ENCODE results near the gene KRT2.
A peak's percentile ranks its signal among the peaks of the same experiment; 100 is the strongest.
"Not testable (repeated sequence)": the region's sequence is repeated elsewhere in the genome, so short reads cannot be mapped to it uniquely, and the experiment has no call there.

KRT2 gene

DNA sequence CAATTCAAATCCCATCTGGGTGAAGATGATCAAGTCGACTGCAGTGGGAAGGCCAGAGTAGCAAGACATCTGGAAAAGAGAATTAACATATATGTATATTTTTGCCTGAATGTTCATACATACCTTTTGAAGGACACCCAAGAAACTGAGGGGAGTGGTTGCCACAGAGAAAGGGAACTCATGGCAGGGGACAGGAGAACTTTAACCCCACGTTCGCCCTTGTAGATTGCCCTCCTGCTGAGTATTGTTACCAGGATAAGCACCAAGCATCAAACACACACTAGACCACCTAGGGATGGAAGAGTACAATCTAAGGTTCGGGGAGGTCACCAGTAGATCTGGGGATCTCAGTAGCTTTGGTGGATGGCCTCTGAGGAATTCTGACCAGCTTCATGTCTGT is 18.5 kb upstream of the KRT2 start:
- in situ Hi-C loops (cut with MboI; ENCODE audit: low pct_unique_long_range_greater_than_20kb, low sequenced_read_pairs), result no loop called here

DNA sequence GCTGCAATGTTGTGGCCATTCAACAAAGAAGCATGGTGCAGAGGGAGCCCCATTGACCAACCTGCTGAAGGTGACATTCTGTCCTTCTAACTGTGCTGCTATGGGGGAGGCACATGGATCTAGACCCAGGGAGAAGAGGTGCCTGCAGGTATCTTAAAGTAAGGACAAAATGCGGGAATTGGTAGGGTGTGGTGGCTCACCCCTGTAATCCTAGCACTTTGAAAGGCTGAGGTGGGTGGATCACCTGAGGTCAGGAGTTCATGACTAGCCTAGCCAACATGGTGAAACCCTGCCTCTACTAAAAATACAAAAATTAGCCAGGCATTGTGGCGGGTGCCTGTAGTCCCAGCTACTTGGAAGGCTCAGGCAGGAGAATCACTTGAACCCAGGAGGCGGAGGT is 17.9 kb upstream of the KRT2 start:
- DNase-seq; in situ Hi-C loops (cut with MboI; ENCODE audit: low pct_unique_long_range_greater_than_20kb, low sequenced_read_pairs): not testable (repeated sequence)

More for the DNA sequence above, 18.5 kb upstream of the KRT2 start:
- DNase-seq, result no peak

DNA sequence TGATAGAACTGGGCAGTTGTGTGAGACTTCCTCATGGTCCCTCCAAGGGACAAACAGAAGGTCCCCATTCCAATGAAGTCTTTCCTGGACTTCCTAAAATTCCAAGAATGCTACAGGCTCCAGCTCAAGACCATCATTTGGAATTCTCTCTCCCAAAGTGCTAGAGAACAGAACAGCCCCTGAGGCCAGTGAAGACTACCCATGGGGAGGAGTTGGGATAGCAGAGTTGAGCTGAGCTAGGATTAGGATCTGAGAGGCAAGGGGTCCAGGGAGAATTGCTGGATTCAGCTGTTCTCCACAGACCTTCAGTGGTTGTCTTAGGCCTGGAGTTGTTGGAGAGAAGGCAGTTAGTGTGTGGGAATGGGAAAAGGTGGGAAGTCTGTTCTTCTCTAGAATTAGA is 17.4 kb upstream of the KRT2 start:
- in situ Hi-C loops (cut with MboI; ENCODE audit: low pct_unique_long_range_greater_than_20kb, low sequenced_read_pairs), result no loop called here
- no peak for DNase-seq

DNA sequence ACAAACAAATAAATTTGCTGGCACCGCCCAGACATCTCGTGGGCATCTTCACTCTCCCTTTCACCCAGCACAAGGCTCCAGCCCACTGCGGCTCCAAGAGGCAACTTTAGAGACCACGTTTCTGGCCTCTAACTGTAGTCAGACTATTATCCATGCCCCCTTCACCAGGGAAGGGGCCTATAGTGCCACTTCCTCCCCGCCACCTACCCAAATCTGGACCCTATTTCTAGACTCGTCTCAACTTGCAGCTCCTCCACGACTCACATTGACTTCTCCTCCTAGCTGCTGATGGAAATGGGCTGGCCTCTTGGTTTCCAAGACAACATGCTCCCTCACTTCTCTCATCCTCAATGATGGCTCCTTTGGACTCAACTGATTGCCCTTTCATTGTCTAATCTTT is 15.9 kb upstream of the KRT2 start:
- DNase-seq, result no peak
- in situ Hi-C loops (cut with MboI; ENCODE audit: low pct_unique_long_range_greater_than_20kb, low sequenced_read_pairs), result no loop called here

DNA sequence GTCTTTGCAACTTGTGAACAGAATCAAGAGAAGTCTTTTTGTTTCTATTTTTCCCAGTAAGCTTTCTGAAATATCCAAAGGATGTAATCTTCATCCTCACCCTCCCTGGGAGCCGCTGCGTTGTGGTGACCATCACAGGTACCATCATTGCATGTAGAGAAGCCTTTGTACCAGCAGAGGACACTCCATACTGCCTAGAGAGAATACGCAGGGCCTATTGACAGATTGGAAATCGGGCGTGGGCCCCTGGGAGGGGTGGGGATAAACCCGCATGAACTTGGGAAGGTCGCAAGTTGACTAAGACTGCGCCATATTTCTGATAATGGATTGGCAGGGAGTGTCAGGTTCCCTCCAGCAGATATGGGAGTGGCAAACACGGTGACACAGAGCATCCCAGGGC is 15.5 kb upstream of the KRT2 start:
- no peak for DNase-seq
- in situ Hi-C loops (cut with MboI; ENCODE audit: low pct_unique_long_range_greater_than_20kb, low sequenced_read_pairs), result no loop called here

DNA sequence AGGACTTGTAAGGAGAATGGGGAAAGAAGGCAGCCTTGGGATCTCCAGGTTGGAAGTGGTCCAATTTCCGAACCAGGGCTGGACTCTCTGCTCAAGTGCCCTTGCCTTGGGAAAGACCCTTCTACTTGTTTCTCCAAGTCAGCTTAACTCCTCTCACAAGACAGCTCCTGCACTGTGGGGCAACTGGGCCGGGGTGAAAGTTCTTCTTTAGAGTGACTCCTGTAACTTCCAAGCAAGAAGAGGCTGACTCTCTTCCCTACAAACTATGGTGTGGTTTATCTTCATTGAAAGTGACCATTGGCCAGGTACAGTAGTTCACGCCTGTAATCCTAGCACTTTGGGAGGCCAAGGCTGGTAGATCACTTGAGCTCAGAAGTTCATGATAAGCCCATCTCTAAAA is 14.5 kb upstream of the KRT2 start:
- no peak for DNase-seq
- in situ Hi-C loops (cut with MboI; ENCODE audit: low pct_unique_long_range_greater_than_20kb, low sequenced_read_pairs), result no loop called here

DNA sequence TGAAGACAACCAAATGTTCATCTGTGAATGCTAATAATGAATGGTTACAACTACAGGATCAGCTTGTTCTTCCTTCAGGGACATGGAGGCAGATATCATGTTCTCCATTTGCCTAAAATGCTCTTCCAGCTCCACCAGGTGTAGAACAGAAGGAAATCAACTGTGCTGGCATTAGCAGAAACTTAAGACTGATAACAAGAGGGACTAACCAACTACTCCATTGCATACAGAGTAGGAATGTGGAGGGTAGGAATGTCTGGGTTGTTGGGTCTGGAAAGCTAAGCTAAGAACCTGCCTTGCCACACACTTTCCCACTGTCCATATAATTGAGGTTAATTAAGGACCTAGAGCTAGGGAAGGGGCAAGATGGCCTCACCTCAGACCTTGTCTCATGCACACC is 11.4 kb upstream of the KRT2 start:
- in situ Hi-C loops (cut with MboI; ENCODE audit: low pct_unique_long_range_greater_than_20kb, low sequenced_read_pairs), result no loop called here
- no peak for DNase-seq

DNA sequence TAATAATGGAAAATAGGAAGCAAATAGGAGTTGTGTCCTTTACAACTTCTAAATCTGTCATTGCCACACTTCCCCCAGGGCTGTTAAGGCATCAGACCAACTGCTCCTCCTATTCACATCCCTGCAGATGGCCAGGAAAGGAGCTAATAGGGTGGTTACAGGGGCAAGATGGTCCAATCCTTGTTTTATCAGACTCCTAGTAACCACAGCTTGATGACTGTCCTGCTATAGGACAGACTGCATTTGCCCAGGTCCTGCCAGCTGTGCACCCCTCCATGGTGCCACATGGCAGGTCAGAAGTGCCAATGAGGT is 10.9 kb upstream of the KRT2 start:
- DNase-seq, result peak; percentile 27
- in situ Hi-C loops (cut with MboI; ENCODE audit: low pct_unique_long_range_greater_than_20kb, low sequenced_read_pairs), result no loop called here

DNA sequence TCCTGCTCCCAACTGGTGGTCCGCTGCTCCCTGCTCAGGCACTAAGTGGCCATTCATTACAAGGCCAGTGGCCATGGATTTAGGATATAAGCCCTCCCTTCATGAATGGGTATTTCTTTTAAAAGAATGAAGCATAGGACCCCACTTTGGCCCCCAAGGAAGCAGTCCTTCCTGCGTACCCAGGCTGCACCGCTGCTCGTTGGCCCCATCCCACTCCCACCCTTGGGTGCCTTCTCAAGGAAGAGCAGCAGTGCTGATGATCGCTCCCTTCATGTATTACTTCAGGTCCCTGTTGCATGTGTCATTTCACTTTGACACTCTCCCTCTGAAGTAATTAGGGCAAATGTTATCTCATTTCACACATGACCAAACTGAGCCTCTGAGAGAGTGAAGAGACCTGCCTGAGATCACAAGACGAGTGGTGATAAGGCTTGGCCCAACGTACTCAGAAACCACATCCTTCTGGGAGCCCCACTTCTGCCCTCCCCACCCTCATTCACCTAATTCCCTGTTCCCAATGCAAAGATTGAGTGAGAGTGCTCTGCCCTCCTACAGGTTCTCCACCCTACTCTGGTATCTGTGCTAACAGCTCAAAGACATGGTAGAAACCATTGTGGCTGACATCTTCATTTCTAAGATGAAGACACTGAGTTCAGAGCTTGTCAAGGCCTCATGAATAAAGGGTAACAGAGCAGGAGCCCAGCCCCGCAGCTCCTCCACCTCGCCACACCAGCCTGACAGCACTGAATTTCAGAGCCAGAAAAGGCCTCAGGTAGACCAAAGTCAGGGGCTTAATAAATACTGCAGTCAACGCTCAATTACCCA is 10.3 kb upstream of the KRT2 start:
- in situ Hi-C loops (cut with MboI; ENCODE audit: low pct_unique_long_range_greater_than_20kb, low sequenced_read_pairs), result no loop called here

DNA sequence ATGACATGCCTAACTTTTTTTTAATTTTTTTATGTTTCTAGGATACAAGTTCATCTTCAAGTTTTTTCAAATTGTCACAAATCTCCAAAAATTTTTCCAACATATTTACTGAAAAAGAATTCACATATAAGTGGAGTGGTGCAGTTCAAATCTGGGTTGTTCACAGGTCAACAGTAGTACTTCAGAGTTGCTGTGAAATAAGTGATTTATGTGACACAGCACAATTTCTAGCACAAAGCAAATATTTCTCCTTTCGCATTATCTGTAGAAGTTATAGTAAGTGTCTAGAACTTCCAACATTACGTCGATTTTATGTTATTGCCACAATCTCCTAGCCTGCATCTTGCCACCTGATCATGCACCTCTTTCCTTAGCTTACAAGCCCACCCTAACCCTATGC is 9.7 kb upstream of the KRT2 start:
- in situ Hi-C loops (cut with MboI; ENCODE audit: low pct_unique_long_range_greater_than_20kb, low sequenced_read_pairs), result no loop called here
- DNase-seq, result no peak

More for the DNA sequence above, 10.3 kb upstream of the KRT2 start:
- peak; percentile 83 for DNase-seq

DNA sequence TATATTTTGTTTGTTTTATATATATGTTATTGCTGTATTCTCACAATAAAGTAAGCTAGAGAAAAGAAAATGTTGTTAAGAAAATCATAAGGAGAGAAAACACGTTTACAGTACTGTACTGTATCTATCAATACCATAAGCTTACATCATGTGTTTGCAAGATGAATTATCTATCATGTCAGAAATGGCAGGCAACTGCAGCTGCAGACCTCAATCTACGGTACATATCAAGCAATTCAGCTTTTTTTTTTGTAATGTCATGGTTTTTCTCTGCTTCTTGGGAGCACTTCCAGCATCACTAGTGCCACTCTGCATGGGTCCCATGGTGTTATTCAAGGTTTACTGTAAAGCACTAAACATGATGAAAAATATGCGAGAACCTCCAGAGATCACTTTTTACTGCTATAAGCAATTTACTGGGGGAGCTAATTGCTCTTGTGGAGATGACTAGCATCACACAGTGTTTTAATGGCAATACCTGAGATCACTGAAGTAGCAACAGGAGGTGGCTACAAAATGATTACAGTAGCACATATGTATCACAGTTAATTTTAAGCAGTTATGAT is 9.0 kb upstream of the KRT2 start:
- in situ Hi-C loops (cut with MboI; ENCODE audit: low pct_unique_long_range_greater_than_20kb, low sequenced_read_pairs), result no loop called here
- no peak for DNase-seq

DNA sequence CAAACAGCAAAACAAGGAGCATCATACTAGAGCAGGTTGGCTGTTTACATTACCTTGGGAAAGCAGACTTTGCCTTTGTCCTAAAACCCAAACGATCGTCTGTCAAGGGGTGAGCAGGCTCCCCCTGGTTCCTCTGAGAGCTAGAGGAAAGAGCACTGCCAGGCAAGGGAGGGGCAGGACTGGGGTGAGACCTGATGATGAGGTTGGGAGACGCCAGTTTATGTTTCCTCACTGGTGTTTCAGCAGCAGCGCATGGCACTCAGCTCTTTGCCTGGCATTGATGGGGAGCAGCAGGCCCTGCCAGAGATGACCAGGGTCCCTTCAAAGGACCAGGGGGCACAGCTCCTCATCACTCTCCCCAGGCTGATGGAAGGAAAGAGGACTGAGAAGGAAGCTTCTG is 7.9 kb upstream of the KRT2 start:
- in situ Hi-C loops (cut with MboI; ENCODE audit: low pct_unique_long_range_greater_than_20kb, low sequenced_read_pairs), result no loop called here
- no peak for DNase-seq

DNA sequence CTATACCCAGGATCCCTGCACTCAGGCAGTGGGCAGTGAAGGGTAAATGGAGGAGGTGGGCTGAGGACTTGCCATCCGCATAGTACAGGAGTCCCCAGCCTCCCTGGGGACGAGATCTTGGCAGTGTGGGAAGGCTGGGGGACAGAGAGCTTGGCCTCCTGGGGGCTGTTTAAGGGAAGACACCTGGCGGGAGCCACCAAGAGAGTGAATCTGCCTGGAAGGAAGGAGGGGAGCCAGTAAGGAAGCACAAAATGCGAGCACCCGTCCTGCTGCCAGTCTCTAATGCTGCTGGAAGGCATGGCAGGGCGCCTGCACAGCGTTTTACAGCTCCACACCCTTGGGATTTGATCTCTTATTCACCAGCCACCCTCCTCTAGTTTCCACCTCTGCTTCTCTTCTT is 7.4 kb upstream of the KRT2 start:
- in situ Hi-C loops (cut with MboI; ENCODE audit: low pct_unique_long_range_greater_than_20kb, low sequenced_read_pairs), result no loop called here
- DNase-seq, result no peak

DNA sequence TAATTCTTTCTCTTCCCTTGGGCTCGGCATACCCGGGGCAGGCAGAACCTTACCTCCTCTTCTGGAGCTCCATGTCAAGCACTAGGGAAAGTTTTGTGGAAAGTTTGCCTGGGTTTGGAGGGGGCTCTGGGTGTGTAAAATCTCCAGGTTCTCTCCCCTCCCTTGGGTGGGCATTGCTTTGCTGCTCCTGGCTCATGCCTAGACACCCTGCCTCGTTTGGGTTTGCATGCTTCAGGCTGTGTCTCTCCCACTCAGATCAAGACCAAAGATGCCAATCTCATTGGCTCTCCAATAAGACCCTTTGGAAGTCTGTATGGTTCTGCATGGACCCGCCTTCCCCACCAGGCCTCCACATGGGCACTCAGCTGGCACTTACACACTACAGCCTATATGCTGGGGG is 6.2 kb upstream of the KRT2 start:
- in situ Hi-C loops (cut with MboI; ENCODE audit: low pct_unique_long_range_greater_than_20kb, low sequenced_read_pairs), result no loop called here
- DNase-seq, result no peak

DNA sequence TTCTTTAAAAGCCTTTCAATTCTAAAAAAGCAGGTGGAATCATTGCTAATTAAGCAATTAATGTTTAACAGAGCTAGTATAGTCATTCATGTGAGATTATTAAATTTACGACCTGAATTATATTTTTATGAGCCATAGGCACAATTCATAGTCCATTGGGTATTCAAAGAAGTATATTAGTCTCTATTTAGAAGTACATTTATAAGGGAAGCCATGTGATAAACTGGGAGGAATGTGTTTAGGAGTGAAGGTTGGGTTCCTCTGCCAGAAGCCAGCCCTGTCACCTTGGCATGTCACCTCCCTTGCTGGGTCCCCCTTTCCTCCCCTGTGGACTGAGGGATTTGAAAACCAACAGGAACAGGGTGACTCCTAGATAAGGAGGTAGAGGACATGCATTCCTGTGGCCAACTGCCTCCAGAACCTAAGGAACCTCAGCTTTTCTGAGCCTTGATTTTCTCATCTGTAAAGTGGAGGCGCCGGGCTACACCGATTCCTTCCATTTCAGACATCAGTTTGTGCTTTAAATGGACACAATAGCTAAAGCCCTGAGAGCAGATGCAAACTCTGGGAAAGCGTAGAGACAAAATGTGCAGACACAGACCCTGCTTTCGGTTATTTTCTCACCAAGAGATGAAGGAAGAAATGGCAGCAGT is 5.4 kb upstream of the KRT2 start:
- in situ Hi-C loops (cut with MboI; ENCODE audit: low pct_unique_long_range_greater_than_20kb, low sequenced_read_pairs), result no loop called here
- no peak for DNase-seq

DNA sequence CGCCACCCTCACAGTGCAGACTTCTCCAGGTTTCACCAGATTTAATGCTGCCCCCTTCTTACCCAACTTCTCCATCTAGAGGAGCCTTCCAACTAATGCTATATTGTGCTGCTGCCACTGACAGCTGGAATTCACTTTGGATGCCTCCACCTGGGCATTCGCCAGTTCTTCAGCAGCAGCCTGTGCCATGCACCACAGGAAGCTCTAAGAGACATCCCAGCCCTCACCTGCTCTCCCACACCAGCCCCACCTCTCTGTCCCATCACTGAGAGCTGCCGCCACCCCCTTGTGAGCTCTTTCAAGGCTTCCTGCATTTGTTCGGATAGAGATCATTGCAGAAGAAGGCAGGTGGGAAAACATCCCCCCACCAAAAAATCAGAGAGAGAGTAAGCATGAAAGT is 4.6 kb upstream of the KRT2 start:
- in situ Hi-C loops (cut with MboI; ENCODE audit: low pct_unique_long_range_greater_than_20kb, low sequenced_read_pairs), result no loop called here
- DNase-seq, result no peak

DNA sequence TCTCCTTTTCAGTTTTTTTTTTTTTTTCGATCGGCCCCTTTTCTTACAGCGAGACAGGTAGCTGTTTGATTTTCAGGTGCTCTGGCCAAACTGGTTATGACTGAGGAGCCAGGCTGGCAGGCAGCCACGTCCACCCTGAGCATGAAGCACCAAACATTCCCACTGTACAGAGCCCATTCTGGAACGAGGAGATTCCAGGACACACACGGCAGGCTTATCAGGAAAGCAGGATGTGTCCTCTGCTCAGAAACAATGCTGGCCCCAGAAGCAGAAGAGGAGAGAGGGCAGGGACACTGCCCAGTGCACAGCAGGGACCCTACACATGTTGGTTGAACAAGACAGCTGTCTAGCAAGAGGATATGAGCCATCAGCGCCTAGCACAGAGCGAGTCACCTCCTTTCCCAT is 3.7 kb upstream of the KRT2 start:
- in situ Hi-C loops (cut with MboI; ENCODE audit: low pct_unique_long_range_greater_than_20kb, low sequenced_read_pairs), result no loop called here
- no peak for DNase-seq

DNA sequence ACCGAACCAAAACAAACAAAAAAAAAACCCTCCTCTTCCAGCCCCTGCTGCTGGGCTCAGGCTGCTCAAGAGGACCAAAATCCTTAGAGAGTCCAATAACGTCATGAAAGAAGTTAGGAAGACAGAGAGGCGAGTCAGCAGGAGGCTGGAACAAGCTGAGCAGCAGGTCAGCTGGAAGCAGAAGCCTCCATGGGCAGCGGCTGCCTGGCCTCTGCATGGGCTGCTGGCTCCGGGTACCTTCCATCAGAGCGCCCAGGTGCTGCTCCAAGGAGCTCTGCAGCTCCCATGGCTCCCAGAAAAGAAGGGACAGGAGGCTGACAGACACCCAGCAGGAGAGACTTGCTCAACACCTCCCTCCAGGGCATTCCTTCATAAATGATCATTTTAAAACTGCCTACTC is 3.2 kb upstream of the KRT2 start:
- in situ Hi-C loops (cut with MboI; ENCODE audit: low pct_unique_long_range_greater_than_20kb, low sequenced_read_pairs), result no loop called here
- no peak for DNase-seq

DNA sequence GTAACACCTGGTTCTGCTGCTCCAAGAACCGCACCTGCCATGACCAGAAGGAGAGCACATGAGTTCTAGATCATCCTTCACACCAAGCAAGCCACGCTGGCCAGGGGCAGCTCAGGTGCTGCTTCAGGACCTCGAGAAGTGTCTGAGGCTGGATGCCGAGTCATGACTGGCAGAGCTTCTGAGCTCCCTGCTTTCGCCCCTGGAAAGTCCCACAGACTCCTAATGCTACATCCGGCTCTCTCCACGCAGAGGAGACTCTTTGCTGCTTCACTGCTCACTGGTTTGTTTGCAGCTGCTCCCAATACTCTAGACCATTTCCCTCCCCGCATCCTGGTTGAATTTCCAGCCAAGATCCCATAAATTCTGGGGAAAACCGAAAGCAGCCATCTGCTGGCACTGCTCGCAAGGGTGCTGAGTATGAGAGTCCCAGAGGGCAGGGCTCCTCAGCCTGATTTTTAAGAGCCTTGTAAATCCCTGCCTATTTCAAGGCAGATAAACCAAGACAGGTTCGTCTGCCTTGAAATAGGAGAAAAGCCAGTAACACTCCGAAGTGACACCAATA is 1.4 kb downstream of the KRT2 start:
- in situ Hi-C loops (cut with MboI; ENCODE audit: low pct_unique_long_range_greater_than_20kb, low sequenced_read_pairs), result no loop called here
- no peak for DNase-seq

DNA sequence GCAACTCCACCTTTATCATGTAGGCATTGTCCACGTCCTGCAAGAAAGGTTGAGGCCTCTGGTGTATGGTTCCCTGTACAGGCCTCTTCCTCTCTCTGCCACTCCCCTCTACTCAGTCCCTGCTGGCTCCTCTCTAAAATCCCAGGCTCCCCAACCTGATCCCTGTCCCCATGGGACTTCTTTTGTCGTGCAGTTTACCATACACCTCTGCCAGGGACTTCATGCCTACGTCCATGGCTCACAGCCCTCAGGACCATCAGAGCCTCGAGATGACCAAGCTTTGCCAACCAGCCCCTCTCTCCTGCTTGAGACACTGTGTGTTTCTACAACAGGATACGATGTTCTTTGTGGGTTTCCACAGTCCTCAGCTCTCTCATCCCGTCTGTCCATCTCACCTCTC is 2.9 kb downstream of the KRT2 start:
- in situ Hi-C loops (cut with MboI; ENCODE audit: low pct_unique_long_range_greater_than_20kb, low sequenced_read_pairs), result no loop called here
- DNase-seq, result no peak
